Stimulated activated CD8-positive, alpha-beta memory T cell treated with anti-CD3 and anti-CD28 coated beads, Interleukin-2, amount 100 ng/mL, for 1 hour (primary cell): ENCODE measurements around the gene IMPACT.

Experiments
- DNase-seq, 2 donors: peaks; one replicate each; pipeline ENCODE4 v3.0.0-alpha.2; 2020; ENCODE audit warnings: low read depth in 2 of 2

Gene IMPACT

GRCh38 chr18:24475926-24476589 is 49.6 kb downstream of the IMPACT start:
- DNase-seq, result no peak

GRCh38 chr18:24479371-24479770 is 52.9 kb downstream of the IMPACT start:
- DNase-seq, result no peak

- no peak for DNase-seq
Observed at GRCh38 chr18:24482821-24483220, 56.4 kb downstream of the IMPACT start.

GRCh38 chr18:24485681-24486080 is 59.2 kb downstream of the IMPACT start:
- no peak for DNase-seq

- no peak for DNase-seq
Observed at GRCh38 chr18:24486684-24487083, 60.2 kb downstream of the IMPACT start.

GRCh38 chr18:24488824-24489493 is 62.5 kb downstream of the IMPACT start:
- no peak for DNase-seq

- DNase-seq, result no peak
Observed at GRCh38 chr18:24490539-24490938, 64.1 kb downstream of the IMPACT start.

GRCh38 chr18:24491927-24492834 is 65.7 kb downstream of the IMPACT start:
- no peak for DNase-seq

- no peak for DNase-seq
Observed at GRCh38 chr18:24494586-24494985, 68.1 kb downstream of the IMPACT start.

- DNase-seq, result no peak
Observed at GRCh38 chr18:24497031-24497754, 70.7 kb downstream of the IMPACT start.

- DNase-seq, result no peak
Observed at GRCh38 chr18:24499814-24500213, 73.3 kb downstream of the IMPACT start.

- no peak for DNase-seq
Observed at GRCh38 chr18:24500217-24500616, 73.7 kb downstream of the IMPACT start.

- DNase-seq, result no peak
Observed at GRCh38 chr18:24500766-24501165, 74.3 kb downstream of the IMPACT start.

GRCh38 chr18:24502667-24503523 is 76.4 kb downstream of the IMPACT start:
- DNase-seq, result no peak
